GM19351 (cell line): ENCODE measurements around the gene CCDC198.

Source experiments
- ATAC-seq: cut with Tn5 transposase; IDR thresholded peaks from one replicate; pipeline ENCODE4 v1.9.1; 2021; ENCODE audit warnings: mild to moderate bottlenecking, moderate library complexity; ENCODE audit not compliant: unreplicated experiment

The CCDC198 gene, protein sequence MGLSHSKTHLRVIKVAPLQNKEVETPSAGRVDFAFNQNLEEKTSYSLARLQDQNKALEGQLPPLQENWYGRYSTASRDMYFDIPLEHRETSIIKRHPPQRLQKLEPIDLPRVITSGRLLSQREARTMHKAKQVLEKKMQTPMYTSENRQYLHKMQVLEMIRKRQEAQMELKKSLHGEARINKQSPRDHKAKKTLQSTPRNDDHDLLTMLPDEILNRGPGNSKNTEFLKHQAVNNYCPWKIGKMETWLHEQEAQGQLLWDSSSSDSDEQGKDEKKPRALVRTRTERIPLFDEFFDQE

DNA sequence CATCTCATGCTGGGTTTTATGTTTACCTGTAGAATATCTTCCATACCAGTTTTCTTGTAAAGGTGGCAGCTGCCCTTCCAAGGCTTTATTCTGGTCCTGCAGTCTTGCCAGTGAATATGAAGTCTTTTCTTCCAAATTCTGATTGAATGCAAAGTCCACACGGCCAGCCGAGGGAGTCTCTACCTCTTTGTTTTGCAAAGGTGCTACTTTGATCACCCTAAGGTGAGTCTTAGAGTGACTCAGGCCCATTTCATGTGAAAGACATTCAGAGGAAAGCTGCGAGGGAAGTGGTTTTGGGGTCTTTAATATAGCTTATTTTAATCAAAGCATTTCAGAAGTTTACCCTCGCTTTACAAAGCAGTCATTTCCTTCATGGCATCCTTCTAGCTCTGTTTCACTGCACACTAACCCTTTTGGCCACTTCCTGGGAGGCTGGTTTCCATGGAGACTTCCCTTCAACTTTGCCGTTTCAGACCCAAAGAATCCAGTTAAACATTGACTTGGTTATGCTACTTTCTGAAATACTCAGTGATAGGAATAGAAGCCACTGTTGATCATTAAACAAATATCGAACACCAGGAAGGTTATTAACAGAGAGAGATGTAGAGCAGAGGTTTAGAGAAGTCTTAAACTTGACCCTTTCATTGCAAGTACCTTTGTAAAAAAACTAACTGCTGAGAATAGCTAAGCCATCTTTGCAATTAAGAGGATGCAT, at the start of gene CCDC198:
TSS of gene CCDC198 (minus strand) at position 391 of the 715 bp plus-strand sequence. CDS start at position 249, 142 bp downstream.
- ATAC-seq = no peak

DNA sequence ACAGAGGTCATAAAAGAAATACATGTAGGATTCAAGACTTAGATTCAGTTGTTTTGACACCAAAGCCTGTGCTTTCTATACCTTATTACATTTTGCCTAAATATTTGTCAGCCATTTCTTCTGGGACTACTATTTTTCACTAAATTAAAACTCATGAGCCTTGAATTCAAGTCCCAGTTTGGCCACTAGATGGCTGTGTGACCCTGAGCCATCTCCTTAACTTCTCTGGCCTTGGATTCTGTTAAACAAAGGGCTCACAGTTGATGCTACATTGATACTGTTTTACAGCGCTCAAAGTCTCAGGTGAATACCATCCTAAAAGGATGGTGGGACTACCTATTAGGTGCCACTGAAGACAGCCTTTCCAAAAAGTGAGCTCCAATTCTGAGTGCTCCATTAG, 39.6 kb upstream of the CCDC198 start:
- ATAC-seq = peak; percentile 63

DNA sequence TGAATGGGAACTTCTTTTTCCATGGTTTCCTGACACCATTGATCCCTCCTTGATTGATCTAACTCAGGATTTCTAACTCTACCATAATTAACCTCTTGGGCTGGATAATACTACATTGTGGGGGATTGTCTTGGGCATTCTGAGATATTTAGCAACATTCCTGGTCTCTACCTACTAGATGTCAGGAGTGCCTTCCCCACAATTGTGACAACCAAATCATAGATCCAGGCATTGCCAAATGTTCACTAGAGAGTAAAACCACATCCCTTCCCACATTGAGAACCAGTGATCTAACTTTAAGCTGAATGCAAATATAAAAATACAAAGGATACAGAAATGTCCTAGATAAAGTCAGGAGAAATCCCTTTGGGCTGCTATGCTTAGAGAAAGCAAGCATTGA, 36.9 kb upstream of the CCDC198 start:
- no peak for ATAC-seq

DNA sequence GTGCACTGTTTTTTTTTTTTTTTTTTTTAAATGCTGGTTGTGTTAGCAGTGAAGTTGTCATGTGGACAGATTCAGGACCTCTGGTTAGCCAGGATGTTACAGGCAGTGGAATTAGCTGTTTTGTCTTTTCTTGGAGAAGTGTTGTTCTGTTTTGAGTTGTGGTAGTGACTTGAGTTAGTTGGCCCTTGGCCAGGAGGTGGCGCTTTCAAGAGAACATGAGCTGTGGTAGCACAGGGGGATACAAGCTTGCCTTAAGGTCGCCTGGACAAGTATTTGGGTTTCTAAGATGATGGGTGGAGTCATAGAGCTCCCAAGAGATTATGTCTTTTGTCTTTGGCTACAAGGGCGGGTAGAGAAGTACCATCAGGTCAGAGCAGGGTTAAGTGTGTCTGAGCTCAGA, 33.3 kb upstream of the CCDC198 start:
- no peak for ATAC-seq

DNA sequence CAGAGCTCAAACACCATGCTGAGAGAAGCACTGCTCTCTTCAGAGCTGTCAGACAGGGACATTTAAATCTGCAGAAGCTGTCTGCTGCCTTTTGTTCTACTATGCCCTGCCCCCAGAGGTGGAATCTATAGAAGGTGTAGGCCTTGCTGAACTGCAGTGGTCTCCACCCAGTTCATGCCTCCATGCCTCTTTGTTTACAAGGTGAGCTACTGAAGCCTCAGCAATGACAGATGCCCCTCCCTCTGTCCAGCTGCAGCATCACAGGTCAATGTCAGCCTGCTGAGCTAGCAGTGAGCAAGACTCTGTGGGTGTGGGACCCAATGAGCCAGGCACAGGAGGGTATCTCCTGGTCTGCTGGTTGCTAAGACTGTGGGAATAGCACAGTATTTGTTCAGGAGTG, 25.4 kb upstream of the CCDC198 start:
- ATAC-seq = no peak

DNA sequence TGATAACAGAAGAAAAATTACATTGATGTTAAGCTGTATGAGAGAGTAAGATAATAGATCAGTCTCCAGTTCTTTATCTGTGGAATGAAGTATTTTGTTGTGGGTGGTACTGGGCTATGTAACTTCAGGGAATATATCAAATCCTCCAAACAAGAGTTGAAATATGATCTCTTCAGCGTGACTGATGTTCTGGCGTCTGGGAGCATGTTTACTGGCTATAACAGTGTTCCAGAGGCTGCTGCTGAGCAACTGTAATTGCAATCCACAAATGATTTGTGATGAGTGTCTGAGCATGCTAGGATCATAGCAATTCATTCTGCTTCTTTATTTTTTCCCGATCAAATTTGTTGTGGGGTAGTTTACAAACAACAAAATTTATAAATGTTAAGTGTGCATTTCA, 18.6 kb upstream of the CCDC198 start:
- ATAC-seq = no peak

DNA sequence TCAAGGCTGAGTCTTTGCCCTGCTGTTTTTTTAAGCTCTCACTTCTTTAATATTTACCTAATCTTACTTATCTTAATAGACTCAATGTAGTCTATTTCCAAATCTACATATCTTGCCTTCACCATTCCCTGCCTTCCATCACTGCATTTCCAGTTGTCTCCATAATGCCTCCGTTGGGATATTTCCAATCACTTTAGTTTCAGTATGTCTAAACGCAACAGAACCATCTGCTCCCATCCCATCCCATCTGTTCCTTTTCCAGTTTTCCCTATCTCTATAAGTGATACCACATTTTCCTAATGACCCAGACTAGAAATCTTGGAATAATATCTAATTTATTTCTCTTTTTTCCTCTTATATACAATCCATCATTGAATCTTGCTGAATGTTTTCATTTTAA, 15.1 kb upstream of the CCDC198 start:
- ATAC-seq = no peak

DNA sequence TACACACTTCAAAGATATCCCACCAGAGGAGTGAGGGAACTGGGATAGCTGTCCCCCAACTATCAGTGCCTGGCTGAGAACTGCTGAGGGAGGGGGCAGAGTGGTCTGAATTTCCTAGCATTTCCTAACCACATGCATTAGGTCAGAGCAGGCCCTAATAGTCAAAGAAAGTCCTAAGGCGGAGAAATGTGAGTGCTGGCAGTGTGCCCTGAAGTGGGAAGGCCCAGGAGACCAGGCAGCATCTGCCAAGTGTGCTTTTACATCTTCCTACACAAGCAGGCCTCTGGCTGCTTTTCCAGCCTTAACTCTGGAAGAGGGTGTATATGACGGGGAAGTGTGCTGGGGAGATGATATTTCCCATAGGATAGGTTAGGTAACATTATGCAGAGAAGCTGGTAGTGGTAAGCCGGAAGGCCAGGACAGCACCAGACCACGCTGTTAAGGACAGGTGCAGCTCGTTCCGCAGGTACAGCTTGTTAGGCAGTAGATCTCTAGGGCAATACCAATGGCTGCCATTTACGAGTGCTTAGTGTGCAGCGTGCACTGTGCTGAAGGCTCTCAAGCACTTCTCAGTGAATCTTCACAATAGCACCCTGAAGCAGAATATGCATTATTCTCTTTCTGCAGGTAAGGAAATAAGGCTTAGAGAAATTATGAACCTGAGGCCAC, 9.1 kb upstream of the CCDC198 start:
- no peak for ATAC-seq

DNA sequence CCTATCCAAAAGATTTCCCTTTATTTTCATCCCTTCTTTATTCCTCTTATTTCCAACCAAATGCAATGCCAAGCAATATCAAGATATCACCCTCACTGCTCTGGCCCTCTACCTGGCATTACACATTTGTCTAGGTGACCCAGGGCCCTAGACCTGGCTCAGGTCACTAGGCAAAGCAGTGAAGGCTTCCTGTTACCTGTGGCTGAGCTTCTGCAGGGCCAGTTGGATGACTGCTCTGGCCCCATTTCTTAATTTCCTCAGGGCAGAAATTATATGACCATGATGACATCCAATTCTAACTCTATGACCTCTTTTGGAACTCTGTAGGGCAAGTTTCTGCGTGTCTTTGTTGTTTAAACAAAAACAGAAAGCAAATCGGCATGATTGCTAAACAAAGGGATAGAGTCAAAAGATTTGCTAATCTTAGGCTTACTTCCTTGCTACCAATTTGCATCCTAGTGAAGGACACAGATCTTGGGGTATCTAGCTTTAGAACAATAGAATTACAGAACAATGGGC, 7.4 kb upstream of the CCDC198 start:
- no peak for ATAC-seq

DNA sequence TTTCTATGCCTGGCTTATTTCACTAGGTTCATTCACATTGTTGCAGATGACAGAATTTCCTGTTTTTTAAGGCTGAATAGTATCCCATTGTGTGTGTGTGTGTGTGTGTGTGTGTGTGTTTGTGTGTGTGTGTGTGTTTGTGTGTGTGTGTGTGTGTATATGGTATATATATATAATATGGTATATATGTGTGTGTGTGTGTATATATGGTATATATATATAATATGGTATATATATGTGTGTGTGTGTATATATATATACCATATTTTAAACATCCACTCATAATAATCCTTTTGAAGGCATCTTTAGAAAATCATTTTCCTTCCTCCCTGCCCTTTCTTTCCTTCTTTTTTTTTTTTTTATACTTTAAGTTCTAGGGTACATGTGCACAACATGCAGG, 5.0 kb upstream of the CCDC198 start:
- ATAC-seq = no peak

DNA sequence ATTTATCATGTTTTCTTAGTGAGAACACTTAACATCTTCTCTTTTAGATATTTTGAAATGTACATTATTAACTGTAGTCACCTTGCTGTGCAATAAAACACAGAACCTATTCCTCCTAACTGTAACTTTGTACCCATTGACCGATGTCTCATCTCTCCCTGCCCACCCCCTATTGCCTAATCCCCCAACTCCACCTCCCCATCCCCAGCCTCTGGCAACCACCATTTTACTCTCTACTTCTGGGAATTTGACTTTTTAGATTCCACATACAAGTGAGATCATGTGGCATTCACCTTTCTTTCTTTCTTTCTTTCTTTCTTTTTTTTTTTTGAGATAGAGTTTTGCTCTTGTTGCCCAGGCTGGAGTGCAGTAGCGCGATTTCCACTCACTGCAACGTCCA, 4.4 kb upstream of the CCDC198 start:
- no peak for ATAC-seq

DNA sequence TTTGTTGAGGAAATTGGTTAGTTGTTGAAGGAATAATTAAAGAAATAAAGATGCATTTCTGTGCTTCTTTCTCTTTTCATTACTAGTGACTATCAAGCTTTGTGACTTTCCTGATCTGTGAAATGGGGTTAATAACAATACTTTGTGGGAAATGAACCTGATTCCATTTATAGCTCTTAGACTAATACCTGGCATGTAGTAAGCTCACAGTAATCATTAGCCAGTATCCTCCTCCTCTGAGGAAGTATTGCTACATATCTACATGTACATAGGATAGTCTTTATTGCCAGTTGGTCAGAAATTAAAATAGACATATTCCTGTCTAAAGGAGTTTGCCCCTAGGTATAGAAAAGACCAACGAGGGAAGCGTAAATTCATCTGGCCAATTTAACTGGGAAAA, 1.8 kb upstream of the CCDC198 start:
- ATAC-seq = no peak

DNA sequence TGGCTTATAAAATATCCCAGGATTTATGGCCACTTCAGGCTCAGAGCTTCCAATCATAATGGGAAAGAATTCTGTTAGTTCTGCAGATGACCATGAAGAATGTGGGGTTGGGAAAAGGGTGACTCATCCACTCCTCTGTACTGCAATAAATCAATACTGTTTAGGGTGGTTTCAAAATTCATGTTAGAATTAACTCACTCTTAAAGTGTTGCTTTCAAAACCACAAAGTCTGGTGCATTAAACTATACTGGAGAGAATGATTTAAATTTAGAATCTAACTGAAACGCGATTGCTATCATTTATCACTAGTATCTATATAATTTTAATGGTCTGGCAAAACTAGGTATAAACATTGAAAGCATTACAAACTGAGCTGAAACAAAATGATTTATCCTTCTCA, 798 bp downstream of the CCDC198 start:
- ATAC-seq = no peak

DNA sequence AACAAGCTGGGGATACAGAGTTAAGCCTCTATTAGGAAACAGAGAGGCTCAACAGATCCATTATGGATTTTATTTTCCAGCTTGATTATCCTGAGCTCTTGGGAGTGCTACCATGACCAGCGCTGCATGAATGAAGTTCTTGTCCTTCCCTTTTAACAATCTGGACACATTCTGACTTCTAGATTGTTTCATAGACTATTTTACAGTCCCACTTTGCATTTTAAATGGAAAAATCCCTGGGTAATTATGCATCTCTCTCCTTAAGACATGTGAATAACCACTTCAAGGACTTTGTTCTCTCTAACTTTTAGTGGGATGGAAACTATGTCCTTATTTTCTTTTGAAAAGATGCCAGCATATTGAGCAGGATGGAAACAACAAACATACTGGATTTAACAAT, 2.0 kb downstream of the CCDC198 start:
- no peak for ATAC-seq

DNA sequence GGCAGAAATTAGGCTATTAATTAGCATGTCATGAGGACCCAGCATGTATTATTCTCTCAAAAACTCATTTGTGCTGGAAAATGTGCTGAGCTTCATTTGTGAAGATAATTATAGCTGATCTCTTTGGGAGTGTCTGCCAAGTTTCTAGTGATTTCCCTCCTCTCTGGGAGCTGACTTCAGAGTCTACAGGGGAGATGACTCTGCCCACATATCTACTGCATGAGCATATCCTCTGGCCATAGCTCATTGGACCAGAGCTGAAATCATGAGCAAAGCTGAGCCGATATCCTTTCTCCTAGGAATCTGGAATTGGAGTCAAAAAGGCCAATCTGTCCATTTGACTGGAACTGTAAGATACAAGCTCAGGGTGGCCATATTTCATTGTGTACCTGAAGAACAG, 5.9 kb downstream of the CCDC198 start:
- ATAC-seq = no peak

DNA sequence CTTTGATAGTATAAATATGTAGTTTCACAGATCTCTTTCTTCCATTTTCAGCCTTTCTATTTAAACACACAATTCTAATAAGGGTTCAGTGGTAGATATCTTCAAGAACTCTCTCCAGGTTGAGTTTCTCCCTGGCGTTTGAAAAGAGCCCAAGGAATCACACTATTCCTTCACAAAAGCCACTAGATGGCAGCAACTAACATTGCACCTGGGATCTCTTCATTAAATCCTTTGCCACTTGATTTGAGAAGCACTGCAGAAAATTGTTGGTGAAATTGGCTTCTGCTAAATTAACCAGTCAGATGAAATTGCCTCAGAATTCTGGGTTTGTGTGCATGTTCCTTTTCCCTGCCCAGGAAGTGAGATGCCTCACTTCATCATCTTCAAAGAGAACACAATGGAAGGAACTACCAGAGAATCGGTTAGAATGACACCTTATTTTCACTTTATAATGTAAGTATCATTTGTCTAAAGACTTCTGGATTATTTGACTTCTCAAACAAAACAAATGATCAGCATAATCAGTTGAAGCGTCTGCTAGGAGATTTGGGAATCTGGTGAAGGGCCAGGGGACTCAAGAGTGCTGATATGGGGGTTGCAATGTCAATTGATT, 6.8 kb downstream of the CCDC198 start:
- no peak for ATAC-seq

DNA sequence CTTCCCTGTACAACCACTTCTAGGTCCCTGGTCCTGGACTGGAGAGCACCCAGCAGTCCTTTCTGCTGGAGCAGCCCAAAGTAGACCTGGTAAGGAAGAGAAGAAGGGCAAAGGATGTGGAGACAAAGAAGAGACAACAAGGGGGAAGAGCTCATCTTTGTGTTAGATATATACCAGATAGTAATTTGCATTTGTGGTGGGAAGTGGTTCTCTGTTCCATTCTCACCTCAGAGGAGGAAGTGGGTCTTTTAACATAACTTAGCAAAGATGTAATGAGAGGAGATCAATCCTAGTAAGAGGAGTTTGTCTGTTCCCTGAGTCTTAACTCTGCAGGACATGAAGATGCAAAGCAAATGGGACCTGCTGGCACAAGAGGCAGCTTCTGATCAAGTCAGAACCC, 8.0 kb downstream of the CCDC198 start:
- ATAC-seq = peak; percentile 99

DNA sequence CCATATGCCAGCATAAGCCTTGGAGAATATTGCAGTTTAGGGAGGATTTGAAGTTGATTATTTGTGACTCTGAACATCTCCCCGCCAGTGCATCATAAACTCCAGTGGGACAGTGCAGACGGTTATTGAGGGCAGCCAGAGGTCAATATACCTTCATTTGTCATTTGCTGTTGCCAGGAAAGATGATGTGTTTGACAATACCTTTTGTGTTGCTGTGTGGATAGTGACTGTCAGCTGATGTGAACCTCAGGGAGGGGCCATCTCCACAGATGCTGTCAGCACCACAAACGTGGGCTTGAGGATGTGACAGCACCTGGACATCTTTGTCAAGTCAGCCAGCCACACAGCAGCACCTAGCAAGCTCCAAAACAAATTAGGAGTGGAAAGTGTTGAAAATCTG, 11.5 kb downstream of the CCDC198 start:
- no peak for ATAC-seq

DNA sequence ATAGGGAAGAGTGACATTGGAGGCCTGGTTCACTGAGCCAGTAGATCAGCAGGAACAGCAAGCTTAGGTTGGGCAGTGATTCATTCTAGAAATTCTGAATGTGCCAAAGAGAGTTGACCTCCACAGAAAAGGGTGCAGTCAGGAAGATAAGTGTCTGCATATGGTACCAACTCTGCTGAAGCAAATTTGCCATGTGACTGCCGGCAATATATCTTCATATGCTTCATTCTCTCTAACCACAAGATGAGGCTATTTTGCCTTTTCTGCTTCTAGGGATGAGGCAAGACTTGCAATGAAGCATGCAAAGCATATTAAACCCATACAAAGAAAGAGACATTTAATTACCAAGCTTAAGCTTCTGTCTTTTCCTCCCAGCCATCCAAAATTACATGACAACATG, 13.6 kb downstream of the CCDC198 start:
- no peak for ATAC-seq

DNA sequence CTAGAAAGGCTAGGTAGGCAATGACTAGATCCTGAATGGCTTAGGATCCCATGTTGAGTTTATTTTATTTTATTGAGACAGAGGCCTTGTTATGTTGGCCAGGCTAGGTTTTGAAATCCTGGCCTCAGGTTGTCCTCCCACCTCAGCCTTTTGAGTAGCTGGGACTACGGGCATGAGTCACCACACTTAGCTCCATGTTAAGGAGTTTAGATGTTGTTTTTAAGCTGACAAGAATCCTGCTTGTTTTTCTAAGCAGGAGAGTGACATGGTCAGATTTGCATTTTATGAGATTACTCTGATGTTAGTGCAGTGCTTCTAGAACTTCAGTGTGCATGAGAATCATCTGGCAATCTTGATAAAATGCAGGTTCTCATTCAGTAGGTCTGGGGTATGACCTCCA, 14.5 kb downstream of the CCDC198 start:
- ATAC-seq = no peak

DNA sequence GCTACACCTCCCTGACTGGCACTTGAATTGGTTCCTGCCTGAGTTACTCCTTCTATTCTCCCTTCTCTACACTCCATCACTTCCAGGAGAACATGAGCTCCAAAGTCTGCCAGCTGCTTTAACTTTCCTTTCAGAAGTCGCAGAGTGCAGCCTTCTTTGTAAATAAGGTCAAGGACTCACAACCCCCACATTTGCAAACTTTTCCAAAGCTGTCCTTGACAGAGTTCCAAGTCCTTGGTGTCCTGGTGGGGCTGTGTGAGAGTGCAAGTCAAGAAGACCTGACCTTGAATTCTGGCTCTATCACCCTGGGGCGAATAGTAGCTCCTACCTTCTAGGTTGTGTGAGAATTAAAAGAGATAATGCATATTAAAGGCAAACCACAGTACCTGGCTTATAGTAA, 15.6 kb downstream of the CCDC198 start:
- no peak for ATAC-seq

DNA sequence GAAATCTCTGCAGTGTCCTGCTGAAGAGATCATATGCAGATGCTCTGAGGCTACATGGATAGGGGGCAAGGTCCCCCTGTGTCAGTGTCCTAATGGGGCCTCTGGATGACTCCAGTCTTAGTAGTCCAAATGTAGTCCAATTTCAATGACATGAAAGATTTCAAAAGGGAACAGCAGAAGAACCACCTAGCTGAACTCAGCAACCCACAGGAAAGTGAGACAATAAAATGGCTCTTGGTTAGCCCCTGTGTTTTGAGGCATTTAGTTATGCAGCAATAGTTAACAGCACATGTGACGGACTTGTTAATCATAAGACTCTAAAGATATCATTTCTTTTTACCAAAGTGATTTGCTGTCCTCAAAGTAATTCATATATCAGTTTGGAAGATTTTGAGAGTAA, 22.7 kb downstream of the CCDC198 start:
- ATAC-seq = no peak
